ENCODE data around the gene RPL41.
A peak's percentile ranks its signal among the peaks of the same experiment; 100 is the strongest.

Gene RPL41

DNA sequence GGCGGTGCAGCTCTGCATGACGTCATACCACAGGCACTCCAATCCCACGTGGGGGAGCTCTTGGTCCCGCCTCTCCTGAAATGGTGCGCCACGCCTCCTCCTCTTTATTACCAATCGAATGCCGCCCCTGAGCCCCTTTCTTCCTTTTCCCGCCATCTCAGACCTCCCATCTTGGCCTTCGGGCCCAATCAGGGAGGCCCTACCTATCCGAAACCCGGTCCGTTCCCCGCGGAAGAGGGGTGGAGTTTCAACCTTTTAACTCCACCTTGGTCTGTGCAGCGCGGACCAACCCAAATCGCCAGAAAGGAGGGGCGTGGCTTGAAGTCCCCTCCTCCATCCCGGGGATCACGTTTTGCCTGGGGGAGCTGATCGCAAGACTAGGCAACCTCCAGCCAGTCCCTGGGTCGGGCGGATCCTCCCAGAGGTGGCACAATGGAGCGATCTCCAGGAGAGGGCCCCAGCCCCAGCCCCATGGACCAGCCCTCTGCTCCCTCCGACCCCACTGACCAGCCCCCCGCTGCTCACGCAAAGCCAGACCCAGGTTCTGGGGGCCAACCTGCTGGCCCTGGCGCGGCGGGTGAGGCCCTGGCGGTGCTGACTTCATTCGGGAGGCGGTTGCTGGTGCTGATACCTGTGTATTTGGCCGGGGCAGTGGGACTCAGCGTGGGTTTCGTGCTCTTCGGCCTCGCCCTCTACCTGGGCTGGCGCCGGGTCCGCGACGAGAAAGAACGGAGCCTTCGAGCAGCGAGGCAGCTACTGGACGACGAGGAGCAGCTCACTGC is 11.6 kb downstream of the RPL41 start, which contains the start of gene ESYT1:
TSS of gene ESYT1 (plus strand) at position 380 of the 782 bp plus-strand sequence. CDS start at position 433, 53 bp downstream.
- H3K4me3 ChIP-seq (ENCODE audit: low read depth, low read length) = peak within 1 kb of the TSS; percentile 70
- DNase-seq (ENCODE audit: low read depth) = peak; percentile 100
- TF ChIP-seq, protein P1, sequence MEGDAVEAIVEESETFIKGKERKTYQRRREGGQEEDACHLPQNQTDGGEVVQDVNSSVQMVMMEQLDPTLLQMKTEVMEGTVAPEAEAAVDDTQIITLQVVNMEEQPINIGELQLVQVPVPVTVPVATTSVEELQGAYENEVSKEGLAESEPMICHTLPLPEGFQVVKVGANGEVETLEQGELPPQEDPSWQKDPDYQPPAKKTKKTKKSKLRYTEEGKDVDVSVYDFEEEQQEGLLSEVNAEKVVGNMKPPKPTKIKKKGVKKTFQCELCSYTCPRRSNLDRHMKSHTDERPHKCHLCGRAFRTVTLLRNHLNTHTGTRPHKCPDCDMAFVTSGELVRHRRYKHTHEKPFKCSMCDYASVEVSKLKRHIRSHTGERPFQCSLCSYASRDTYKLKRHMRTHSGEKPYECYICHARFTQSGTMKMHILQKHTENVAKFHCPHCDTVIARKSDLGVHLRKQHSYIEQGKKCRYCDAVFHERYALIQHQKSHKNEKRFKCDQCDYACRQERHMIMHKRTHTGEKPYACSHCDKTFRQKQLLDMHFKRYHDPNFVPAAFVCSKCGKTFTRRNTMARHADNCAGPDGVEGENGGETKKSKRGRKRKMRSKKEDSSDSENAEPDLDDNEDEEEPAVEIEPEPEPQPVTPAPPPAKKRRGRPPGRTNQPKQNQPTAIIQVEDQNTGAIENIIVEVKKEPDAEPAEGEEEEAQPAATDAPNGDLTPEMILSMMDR (conservative IDR thresholded peaks at IDR 0.05; ENCODE audit: low read depth, low read length) = peak; percentile 2

GRCh38 chr12:56128670-56129205 is 12.3 kb downstream of the RPL41 start:
- TF ChIP-seq, protein P1 (conservative IDR thresholded peaks at IDR 0.05; ENCODE audit: low read depth, low read length) = no peak
- H3K4me3 ChIP-seq (ENCODE audit: low read depth, low read length) = peak overlapping the region; percentile 70
- peak; percentile 31 for DNase-seq (ENCODE audit: low read depth)

DNA sequence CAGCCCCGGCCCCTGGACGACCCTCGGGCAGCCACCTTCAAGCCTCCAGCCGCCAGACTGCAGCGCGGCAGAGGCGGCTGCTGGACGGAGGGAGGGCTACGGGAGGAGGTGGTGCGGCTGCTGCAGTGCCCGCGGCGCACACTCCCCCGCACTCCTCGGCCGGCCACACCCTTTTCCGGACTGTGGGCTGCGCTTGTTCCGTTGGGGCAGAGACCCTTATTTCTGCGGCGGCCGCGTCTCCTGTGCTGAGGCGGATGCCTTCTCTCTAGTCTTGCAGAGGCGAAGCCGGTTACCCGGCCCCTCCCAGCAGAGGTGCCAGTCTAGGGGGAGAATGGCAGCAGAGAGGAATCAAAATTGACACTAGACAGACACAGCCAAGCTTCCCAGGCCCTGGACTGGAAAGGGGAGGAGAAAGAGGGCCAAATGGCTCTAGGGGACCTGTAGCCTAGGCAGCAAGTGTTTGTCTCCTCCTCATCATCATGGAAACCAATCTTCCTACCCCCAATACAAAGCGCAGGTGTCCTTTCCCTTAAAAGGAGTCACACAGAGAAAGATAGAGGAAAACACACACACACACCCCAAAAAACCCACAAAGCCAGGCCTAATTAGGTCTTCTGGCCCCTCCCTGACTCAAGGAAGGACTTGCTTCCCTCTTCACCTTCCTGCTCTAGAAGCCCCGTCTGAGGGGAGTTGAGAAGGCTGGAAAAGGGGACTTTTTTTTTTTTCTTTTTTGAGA is 12.9 kb downstream of the RPL41 start:
- no peak for DNase-seq (ENCODE audit: low read depth)
- H3K4me3 ChIP-seq (ENCODE audit: low read depth, low read length) = peak overlapping the region; percentile 70
- TF ChIP-seq, protein P1 (conservative IDR thresholded peaks at IDR 0.05; ENCODE audit: low read depth, low read length) = no peak

GRCh38 chr12:56129942-56130495 is 13.6 kb downstream of the RPL41 start:
- peak overlapping the region; percentile 70 for H3K4me3 ChIP-seq (ENCODE audit: low read depth, low read length)
- TF ChIP-seq, protein P1 (conservative IDR thresholded peaks at IDR 0.05; ENCODE audit: low read depth, low read length) = no peak

DNA sequence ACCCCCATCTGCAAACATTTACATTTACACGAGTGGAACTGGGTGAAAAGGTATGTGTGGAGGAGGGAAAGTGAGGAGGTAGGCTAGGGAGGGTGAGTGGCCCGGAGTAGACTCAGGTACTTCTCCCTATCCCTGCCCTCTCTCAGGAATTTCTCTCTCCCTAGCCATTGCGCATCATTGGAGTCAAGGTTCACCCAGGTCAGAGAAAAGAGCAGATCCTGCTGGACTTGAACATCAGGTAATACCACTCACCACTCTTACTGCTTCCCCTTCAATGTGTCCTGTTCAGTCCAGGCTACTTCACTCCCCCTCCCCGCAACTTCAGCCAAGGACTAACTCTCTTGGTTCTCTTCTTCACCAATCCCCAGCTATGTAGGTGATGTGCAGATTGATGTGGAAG is 14.4 kb downstream of the RPL41 start:
- TF ChIP-seq, protein P1 (conservative IDR thresholded peaks at IDR 0.05; ENCODE audit: low read depth, low read length) = no peak
- no peak overlapping the region for H3K4me3 ChIP-seq (ENCODE audit: low read depth, low read length)
- DNase-seq (ENCODE audit: low read depth) = no peak

More at GRCh38 chr12:56129942-56130495, 13.6 kb downstream of the RPL41 start:
- no peak for DNase-seq (ENCODE audit: low read depth)

DNA sequence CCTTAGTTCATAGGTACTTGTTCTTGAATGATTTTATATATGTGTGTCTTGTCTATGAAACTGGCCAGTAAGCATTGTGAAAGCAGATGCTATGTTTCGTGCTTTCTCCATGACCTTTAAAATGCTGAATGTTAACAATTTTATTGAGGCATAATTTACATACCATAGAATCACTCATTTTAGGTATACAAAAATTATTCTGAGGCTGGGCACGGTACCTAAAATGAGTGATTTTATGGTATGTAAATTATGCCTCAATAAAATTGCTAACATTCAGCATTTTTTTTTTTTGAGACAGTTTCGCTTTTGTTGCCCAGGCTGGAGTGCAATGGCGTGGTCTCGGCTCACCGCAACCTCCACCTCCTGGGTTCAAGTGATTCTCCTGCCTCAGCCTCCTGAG is 18.5 kb downstream of the RPL41 start:
- no peak overlapping the region for H3K4me3 ChIP-seq (ENCODE audit: low read depth, low read length)
- TF ChIP-seq, protein P1 (conservative IDR thresholded peaks at IDR 0.05; ENCODE audit: low read depth, low read length) = no peak
- DNase-seq (ENCODE audit: low read depth) = no peak

Measured in choroid plexus epithelial cell (primary cell).